GM19099 (cell line): ENCODE measurements around the gene SPATS2.

ENCODE experiments used
- POLR2A ChIP-seq: IDR thresholded peaks from 3 replicates; pipeline ENCODE4 v1.6.1; 2011; ENCODE audit warnings: low read depth; ENCODE audit not compliant: insufficient read length; ENCODE audit errors: extremely low read depth

Gene SPATS2

GRCh38 chr12:49552899-49553298, 185.6 kb downstream of the SPATS2 start:
- no peak for TF ChIP-seq POLR2A

DNA sequence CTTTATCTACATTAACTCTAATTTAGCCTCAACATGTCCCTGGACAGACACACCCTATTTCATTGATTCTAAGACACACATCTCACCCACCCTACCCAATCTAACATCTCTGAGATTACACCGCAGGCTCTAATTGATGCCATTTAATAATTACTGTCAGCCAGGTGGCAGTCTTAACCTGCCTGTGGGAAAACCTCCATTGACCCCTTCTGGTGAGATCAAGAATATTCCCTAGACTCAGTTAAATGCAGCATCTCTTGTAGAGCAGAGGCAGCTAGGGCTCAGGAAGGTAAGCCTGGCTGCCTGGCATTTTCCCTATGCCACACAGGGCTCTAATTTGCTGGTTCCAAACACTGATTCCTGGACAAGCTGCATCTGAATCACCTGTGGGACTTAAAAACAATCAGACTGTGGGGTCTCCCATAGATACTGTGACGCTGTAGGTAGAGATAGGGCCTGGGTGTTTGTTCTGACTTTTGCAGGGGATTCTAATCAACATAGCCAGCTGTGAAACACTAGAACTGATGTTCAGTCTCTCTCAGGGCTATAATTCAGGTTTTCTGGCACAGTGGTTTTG, 186.3 kb downstream of the SPATS2 start:
- TF ChIP-seq POLR2A, result no peak

DNA sequence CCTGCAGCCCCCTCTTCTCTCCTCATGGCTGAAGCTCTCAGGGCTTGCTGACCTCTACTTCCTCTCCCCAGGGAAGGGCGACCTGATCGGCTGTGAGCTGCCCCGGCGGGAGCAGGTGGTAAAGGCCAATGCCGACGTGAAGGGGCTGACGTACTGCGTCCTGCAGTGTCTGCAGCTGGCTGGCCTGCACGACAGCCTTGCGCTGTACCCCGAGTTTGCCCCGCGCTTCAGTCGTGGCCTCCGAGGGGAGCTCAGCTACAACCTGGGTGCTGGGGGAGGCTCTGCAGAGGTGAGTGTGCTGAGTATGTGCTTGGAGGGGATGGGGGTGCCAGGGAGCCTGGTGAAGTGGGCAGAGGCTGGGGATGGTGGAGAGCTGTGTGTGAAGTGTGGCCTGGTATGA, 187.0 kb downstream of the SPATS2 start:
- TF ChIP-seq POLR2A, result no peak

GRCh38 chr12:49555631-49556390, 188.5 kb downstream of the SPATS2 start:
- no peak for TF ChIP-seq POLR2A

DNA sequence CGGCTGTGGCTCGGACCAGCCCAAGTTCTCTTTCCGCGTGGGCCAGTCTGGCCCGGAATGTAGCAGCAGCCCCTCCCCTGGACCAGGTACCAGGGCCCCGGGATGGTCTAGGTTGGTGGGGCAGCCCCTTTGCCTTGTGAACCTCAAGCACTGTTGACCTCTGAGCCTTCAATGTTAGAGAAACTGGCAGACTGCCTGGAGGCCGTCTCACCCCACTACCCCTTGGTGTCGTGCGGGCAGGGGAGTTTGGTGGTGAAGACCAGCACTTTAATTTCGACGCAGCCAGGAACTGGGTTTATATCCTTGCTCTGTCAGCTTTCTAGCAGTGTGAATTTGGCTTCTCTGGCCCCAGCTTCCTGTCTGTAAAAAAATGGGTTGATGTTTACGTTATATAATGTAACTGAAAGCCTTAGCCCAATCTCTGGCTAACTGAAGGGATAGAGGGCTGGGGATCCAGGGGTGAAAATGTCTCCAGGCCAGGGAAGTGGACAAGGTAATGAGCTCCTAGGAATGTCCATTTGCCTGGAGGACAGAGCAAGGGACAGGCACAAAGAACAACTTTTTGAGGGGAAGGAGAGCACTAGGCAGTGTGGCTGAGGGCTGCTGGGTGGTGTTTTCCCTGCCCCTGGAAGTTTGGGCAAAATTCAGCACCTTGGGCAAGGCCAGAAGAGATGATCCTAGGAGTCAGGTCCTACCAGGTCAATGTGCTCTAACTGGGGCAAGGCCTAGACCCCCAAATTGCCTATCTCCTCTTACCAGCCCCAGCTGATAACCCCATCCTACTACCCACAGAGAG, 189.3 kb downstream of the SPATS2 start:
- TF ChIP-seq POLR2A, result no peak

DNA sequence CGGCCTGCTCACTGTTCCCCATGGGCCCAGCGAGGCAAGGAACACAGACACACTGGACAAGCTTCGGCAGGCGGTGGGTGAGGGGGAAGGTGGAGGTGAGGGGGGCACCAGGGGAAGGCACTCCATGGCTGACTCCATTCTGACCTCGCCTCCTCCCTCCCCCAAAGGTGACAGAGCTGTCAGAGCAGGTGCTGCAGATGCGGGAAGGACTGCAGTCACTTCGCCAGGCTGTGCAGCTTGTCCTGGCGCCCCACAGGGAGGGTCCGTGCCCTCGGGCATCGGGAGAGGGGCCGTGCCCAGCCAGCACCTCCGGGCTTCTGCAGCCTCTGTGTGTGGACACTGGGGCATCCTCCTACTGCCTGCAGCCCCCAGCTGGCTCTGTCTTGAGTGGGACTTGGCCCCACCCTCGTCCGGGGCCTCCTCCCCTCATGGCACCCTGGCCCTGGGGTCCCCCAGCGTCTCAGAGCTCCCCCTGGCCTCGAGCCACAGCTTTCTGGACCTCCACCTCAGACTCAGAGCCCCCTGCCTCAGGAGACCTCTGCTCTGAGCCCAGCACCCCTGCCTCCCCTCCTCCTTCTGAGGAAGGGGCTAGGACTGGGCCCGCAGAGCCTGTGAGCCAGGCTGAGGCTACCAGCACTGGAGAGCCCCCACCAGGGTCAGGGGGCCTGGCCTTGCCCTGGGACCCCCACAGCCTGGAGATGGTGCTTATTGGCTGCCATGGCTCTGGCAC, 190.1 kb downstream of the SPATS2 start:
- TF ChIP-seq POLR2A, result no peak

GRCh38 chr12:49557917-49558215, 190.6 kb downstream of the SPATS2 start:
- no peak for TF ChIP-seq POLR2A

DNA sequence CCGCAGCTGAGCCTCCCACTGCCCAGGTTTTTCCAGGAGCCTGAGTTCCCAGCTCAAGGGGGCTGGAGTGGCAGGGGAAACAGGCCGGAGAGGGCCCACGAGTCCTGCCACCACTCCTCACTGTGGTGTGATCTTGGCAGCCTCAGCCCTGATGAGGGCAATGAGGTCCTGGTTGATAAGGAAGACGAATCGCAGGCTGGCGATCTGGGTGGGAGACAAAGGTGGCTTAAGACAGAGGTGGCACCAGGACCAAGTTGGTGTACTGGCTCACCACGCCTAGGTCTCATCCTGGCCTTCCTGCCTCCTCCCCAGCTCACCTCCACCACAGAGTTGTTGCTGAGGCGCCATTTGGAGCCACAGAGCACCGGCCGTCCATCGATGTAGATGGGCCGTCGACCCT, 191.3 kb downstream of the SPATS2 start:
- TF ChIP-seq POLR2A, result no peak

GRCh38 chr12:49559011-49559675, 191.9 kb downstream of the SPATS2 start:
- TF ChIP-seq POLR2A, result no peak

DNA sequence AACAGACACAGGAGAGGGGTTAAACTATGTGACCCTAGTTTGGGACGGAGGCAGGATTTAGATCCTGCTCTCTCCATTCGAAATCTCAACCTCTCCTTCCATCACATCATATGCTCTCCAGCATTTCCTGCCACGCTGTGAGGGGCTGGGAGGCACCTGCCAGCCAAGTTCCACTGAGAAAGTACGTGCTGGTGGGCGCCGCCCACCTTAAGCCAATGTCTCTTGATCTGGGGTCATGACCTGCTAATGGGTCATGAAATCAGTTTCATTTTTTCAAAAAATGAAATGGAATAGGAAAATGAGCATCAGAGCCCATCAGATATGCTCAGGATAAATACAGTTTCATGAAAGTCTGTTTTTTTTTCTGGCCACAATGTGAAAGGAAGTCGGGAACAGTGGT, 193.4 kb downstream of the SPATS2 start:
- no peak for TF ChIP-seq POLR2A

DNA sequence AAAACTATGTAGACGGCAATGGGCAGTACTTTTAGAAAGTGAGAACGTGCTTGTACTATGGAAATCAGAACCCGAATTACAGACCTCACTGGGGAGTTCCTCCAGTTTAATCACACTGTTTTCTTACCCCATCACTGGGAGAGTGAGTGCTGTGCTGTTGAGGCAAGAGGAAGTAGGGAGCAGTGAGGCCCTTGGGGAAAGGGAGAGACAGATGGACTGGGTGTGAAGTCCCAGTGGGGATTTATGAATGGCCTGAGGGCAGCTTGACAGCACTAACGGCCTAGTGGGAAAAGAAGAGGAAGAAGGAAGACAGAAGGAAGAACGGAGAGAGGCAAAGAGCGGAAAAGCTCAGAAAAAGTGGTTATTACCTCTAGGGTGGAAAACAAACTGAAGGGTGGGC, 195.0 kb downstream of the SPATS2 start:
- TF ChIP-seq POLR2A, result no peak

DNA sequence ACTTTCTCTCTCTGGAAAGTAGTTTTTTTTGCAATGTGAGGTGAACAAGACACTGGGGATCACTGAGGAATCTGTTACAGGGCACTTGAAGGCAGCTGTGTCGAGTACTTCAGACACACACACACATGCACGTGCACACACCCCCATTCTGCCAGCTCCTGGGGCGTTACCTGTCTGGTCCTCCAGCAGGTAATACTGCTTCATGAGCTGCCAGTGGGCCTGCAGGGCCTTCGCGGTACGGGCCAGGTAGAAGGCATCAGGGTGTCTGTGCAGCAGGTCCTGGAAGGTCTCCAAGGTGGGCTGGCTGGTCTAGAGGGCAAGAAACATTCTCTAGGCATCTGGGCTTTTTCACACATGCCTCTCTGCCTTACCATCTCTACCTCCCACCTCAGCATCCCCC, 195.6 kb downstream of the SPATS2 start:
- no peak for TF ChIP-seq POLR2A

GRCh38 chr12:49563951-49564685, 196.9 kb downstream of the SPATS2 start:
- TF ChIP-seq POLR2A, result no peak

DNA sequence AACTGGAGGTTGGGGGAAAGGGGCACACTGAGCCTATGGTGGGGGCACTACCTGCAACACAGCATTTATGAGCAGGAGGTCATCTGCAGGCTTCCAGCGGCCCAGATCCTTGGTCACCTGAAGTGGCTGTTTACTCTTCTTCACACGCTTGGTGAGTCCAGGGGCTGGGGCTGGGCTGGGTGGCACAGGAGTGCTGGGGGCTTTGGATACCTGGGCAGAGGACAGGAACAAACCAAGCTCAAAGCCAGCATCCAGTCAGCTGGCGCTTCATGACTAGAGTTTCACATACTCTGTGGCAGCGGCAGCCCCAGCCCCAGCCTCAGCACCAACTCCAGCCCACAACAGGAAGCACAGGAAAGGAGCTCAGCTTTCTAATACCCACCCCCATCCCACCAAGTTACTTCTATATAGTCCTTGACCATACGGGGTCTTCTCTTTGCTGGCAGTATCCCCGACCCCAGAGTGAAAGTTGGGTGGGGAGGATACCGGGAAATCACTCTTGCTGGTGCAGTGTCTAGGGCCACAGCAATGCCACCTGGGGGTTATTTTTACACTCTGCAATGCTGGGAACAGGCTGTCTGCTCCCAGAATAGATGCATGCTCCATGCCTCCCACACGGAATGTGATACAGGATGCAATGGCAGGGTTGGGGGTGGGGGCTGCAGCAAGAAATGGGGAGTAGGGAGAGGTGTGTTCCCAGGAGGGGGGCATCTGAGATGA, 197.6 kb downstream of the SPATS2 start:
- no peak for TF ChIP-seq POLR2A
